Activated CD4-positive, alpha-beta T cell treated with anti-CD3 and anti-CD28 coated beads, Interleukin-2, amount 10 ng/mL, durations not matched to agents 7 days and 5 days (primary cell): ENCODE measurements around the gene GORAB. TPM values are rescaled to one million over a fixed set of nuclear protein-coding genes. Genes with fewer than 3 reads are reported as not detected.
A peak's percentile ranks its signal among the peaks of the same experiment; 100 is the strongest.

ENCODE experiments used
- CTCF ChIA-PET: fragments of 350-600 bp; sonication (Branson Sonifier 250); formaldehyde crosslinking; loops from one replicate; lab custom pipeline; 2021; ENCODE audit warnings: antibody characterized with exemption; lab: Charles Lee
- POLR2A ChIA-PET: fragments of 350-600 bp; sonication (Branson Sonifier 250); formaldehyde crosslinking; loops from one replicate; lab custom pipeline; 2021; ENCODE audit warnings: antibody characterized with exemption; lab: Charles Lee
- DNase-seq: peaks from one replicate; pipeline ENCODE4 v3.0.0-alpha.2; 2020
- H3K27ac Mint-ChIP-seq: one replicate; pipeline ENCODE4 v1.8.0; 2021; ENCODE audit warnings: mild to moderate bottlenecking, moderate library complexity, mixed read lengths
- H3K27me3 Mint-ChIP-seq: one replicate; pipeline ENCODE4 v1.8.0; 2021; ENCODE audit warnings: mixed read lengths
- H3K36me3 Mint-ChIP-seq: one replicate; pipeline ENCODE4 v1.8.0; 2021; ENCODE audit warnings: low read depth, mixed read lengths
- H3K4me1 Mint-ChIP-seq: one replicate; pipeline ENCODE4 v1.8.0; 2021; ENCODE audit warnings: mixed read lengths
- H3K4me3 Mint-ChIP-seq: one replicate; pipeline ENCODE4 v1.8.0; 2021; ENCODE audit warnings: mild to moderate bottlenecking, moderate library complexity, mixed read lengths
- H3K9me3 Mint-ChIP-seq: one replicate; pipeline ENCODE4 v1.8.0; 2021; ENCODE audit warnings: mixed read lengths
- total RNA-seq, 2 experiments: library from RNA; stranded (reverse); gene quantifications; one replicate each; pipeline ENCODE4 v1.2.3, GENCODE V29; 2021

The GORAB gene
- total RNA-seq, 2 experiments from 2014 or later: 12.9 to 13.0 TPM

DNA sequence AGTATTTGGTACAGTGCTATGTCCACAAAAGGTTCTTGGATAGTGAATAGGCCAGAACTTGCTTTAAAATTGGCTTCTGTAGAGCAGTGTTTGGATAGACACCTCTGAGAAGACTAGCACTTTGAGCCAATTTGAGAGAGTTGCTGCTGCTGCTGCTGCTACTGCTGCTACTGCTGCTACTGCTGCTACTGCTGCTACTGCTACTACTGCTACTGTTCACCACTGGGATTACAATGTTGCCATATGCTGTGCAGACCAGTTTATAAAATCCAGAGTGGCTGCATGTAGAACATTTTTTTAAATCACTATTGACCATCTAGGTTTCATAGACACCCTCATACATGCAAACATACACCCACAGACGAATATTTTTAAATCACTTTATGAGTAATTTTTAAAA lies 15.3 kb downstream of the GORAB start:
- H3K4me1 Mint-ChIP-seq: no peaks in the 10 kb centered on the region
- POLR2A ChIA-PET: no interaction called here
- peaks cover 3% of the 10 kb centered on the region for H3K9me3 Mint-ChIP-seq
- no peak for DNase-seq
- peaks cover 63% of the 10 kb centered on the region for H3K36me3 Mint-ChIP-seq
- H3K4me3 Mint-ChIP-seq: no peak overlapping the region
- CTCF ChIA-PET: no interaction called here
- H3K27me3 Mint-ChIP-seq: no peaks in the 10 kb centered on the region
- no peak overlapping the region for H3K27ac Mint-ChIP-seq

DNA sequence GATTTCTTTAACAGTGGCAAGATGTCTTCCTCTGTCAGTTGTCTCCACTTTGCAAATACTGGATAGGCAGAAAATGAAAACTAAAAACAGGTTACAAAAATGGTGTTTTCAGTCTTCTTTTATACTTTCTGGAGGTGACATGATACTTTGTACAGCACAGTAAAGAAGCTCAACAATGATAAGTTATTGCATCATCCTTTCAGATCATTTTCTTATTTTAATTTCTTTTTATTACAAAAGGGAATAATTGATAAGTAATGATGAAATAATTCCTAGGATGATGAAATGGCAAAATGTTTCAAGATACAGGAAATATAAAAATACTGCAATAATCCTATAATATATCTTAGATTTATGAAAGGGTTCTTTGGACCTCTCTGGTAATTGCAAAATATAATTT lies 16.5 kb downstream of the GORAB start:
- Mint-ChIP-seq H3K27ac (no peak overlapping the region), H3K27me3 (no peaks in the 10 kb centered on the region), H3K4me3 (no peak overlapping the region), H3K4me1 (no peaks in the 10 kb centered on the region), H3K36me3 (peaks cover 63% of the 10 kb centered on the region), H3K9me3 (peaks cover 3% of the 10 kb centered on the region)
- POLR2A ChIA-PET: no interaction called here
- DNase-seq: no peak
- CTCF ChIA-PET: no interaction called here

DNA sequence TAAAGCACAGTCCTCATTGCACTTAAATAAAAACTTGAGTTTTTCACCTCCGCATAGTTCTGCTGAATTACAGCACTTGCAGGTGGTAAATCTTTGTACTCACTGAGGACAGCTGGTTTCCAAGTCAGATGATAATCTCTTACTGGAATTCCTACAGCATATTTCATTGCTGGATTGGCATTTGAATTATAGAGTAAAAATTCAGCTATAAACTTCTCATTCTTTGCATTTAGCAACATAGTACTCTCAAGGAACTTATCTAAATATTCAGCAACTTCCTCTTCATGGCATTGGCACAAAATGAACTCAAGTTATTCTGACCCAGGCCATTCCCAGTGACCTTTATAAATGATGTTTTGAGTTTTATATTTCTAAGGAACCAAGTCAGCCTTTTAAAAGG lies 23.4 kb downstream of the GORAB start:
- H3K27ac Mint-ChIP-seq: no peak overlapping the region
- H3K9me3 Mint-ChIP-seq: peaks cover 8% of the 10 kb centered on the region
- H3K4me3 Mint-ChIP-seq: no peak overlapping the region
- DNase-seq: no peak
- no peaks in the 10 kb centered on the region for H3K27me3 Mint-ChIP-seq
- no peaks in the 10 kb centered on the region for H3K4me1 Mint-ChIP-seq
- CTCF ChIA-PET: no interaction called here
- H3K36me3 Mint-ChIP-seq: peaks cover 16% of the 10 kb centered on the region
- POLR2A ChIA-PET: no interaction called here

DNA sequence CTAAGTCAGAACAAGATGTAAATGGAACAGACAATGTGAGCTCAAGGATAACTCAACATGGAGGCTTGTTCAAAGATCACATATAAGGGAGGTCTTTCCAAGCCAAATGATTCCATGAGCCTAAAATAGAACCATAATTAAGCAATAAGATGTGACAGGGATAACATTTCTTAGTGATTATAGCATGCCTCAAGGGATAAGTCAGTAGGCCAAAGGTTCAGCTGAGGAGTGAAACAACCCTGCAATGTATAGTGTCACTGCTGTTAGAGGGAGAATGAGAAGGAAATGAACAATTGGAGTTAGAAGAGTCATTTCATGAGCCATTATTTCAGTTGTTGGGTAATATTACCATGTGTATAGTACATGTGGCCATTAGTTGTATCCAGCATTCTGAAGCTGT lies 25.0 kb downstream of the GORAB start:
- no peak overlapping the region for H3K27ac Mint-ChIP-seq
- POLR2A ChIA-PET: no interaction called here
- no peaks in the 10 kb centered on the region for H3K27me3 Mint-ChIP-seq
- CTCF ChIA-PET: no interaction called here
- peaks cover 8% of the 10 kb centered on the region for H3K9me3 Mint-ChIP-seq
- DNase-seq: no peak
- no peaks in the 10 kb centered on the region for H3K4me1 Mint-ChIP-seq
- H3K36me3 Mint-ChIP-seq: peaks cover 11% of the 10 kb centered on the region
- no peak overlapping the region for H3K4me3 Mint-ChIP-seq

DNA sequence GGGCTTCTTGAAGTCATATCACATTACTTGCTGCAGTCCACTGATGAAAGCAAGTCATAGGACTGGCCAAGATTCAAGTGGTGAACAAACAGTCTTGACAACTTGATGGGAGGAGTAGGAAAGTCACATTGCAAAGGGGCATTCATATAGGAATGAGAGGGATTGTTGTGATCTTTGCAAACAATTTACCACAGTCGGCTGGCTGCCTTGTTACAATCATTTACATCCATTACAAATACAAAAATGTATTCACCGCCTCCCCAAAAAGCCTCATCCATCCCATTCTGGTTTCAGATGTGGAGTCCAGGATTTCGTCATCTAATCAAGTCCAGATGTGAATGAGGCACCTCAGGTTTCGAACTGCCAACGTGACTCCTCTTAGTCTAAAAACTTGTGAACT lies 26.8 kb downstream of the GORAB start:
- Mint-ChIP-seq H3K36me3 (peaks cover 2% of the 10 kb centered on the region), H3K27me3 (no peaks in the 10 kb centered on the region), H3K9me3 (peaks cover 8% of the 10 kb centered on the region), H3K4me1 (peaks cover 15% of the 10 kb centered on the region), H3K4me3 (no peak overlapping the region), H3K27ac (no peak overlapping the region)
- DNase-seq: no peak
- ChIA-PET CTCF (no interaction called here), POLR2A (no interaction called here)

DNA sequence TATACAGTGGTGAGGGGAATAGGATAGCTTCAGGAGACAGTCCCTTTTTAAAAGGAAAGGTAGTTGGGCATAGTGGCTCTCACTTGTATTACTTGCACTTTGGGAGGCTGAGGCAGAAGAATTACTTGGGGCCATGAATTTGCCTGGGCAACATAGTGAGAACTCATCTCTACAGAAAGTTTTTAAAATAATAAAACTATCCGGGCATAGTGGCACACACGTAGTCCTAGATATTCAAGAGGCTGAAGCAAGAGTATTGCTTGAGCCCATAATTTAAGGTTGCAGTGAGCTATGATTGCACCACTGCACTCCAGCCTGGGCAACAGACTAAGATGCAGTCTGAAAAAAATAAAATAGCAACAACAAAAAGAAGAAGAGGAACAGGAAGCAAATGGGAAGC lies 27.2 kb downstream of the GORAB start:
- ChIA-PET POLR2A (no interaction called here), CTCF (no interaction called here)
- no peaks in the 10 kb centered on the region for H3K36me3 Mint-ChIP-seq
- H3K27ac Mint-ChIP-seq: no peak overlapping the region
- H3K9me3 Mint-ChIP-seq: peaks cover 8% of the 10 kb centered on the region
- no peak overlapping the region for H3K4me3 Mint-ChIP-seq
- DNase-seq: no peak
- peaks cover 15% of the 10 kb centered on the region for H3K4me1 Mint-ChIP-seq
- no peaks in the 10 kb centered on the region for H3K27me3 Mint-ChIP-seq

DNA sequence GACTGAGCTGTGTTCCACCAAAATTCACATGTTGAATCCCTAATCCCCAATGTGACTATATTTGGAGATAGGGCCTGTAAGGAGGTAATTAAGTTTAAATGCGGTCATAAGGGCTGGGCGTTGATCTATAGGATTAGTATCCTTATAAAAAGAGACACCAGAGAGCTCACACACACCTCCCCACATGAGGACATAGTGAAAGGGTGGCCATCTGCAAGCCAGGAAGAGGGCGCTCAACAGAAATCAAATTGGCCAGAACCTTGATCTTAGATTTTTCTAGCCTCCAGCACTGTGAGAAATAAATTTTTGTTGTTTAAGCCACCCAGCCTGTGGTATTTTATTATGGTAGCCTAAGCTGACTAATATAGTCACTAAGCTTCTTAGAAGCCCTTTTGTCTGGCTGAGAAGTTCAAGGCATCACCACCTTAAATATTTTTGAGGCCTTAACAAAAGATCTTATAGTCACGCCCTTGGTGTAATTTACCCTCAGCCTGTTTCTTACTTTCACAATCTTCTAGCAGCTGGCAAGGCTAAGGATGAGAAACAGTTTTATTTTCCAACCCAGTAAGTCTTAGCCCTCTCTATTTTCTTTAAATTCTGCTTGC lies 28.8 kb downstream of the GORAB start:
- Mint-ChIP-seq H3K27me3 (no peaks in the 10 kb centered on the region), H3K4me1 (peaks cover 15% of the 10 kb centered on the region), H3K36me3 (no peaks in the 10 kb centered on the region), H3K27ac (no peak overlapping the region), H3K9me3 (peaks cover 8% of the 10 kb centered on the region), H3K4me3 (no peak overlapping the region)
- CTCF ChIA-PET: no interaction called here
- POLR2A ChIA-PET: no interaction called here
- DNase-seq: no peak

DNA sequence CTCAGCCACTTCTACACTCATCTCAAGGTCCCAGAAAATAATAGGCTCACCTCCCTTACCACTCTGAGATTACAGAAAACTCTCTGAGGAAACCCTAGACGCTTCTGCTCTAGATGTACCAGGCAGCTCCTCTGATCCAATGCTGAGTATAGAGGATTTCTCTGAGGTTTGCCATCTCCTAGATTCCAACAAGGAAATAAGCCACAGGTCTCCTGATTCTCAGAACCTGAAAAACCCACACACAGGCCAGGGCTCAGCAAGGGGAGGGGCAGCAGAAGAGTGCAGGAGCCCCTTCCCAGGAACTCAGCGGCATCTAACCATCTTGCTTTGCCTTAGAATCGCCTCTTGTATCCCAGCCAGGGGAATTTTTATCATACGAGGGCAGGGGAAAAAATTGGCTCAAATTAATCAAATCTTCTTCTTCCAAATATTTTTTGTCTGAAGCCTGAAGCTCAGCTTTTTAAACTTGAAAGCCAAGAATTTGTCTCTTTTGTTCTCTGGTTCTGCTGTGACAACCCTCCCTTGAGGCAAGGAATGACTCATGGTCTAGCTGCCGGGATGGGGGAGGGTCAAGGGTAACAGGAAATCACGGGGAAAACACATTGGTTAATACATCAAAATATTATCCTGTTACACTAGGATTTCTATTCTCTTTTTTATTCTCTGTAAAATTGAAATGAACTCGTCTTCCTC lies 30.8 kb downstream of the GORAB start:
- DNase-seq: peak; percentile 28
- CTCF ChIA-PET: interaction anchor here (0.9 to 1.3 kb wide), 2 partner anchors 12 to 23 kb away, joined by 3 read pairs; no protein-coding TSS in a partner anchor
- Mint-ChIP-seq H3K9me3 (peaks cover 8% of the 10 kb centered on the region), H3K27ac (no peak overlapping the region), H3K36me3 (no peaks in the 10 kb centered on the region), H3K27me3 (no peaks in the 10 kb centered on the region), H3K4me3 (no peak overlapping the region), H3K4me1 (peaks cover 15% of the 10 kb centered on the region)
- POLR2A ChIA-PET: no interaction called here

DNA sequence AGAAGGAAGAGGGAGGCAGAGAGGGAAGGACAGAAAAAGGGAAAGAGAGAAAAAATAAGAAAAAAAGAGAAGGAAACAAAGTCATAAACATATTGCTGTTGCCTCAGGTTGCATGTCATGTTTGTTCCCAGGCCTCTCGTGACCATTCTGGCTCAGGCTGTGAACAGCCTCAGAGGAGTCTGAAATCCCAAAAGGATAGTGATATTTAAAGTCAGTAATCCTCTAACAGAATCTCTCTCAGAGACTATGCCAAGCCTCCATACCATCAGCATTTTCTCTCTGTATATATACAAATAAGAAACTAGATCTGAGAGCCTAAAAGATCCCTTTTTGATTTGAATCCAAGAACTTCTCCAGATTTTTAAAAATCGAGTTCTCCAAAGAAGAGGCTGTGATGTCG lies 35.2 kb downstream of the GORAB start:
- no peaks in the 10 kb centered on the region for H3K36me3 Mint-ChIP-seq
- H3K9me3 Mint-ChIP-seq: no peaks in the 10 kb centered on the region

DNA sequence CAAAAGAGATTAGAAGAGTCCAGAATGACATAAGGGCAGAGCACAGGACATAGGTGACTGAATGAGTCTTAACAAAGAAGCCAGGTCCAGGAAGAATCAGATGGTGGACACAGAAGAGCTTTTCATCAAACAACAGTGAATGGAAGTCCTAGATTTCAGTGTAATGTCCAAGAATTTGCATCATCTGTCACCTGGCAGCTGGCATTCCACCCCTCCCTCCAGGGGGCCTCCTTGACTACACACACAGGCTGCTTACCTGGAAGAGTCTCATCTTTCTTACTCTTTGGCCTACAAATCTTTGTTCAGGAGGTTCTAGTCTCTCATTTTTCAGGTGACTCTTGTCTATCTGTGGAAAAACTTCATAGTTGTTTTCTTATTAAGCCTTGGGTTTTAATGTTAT lies 36.2 kb downstream of the GORAB start:
- Mint-ChIP-seq H3K4me1 (peaks cover 4% of the 10 kb centered on the region), H3K9me3 (no peaks in the 10 kb centered on the region), H3K4me3 (no peak overlapping the region), H3K27me3 (peaks cover under 1% of the 10 kb centered on the region), H3K27ac (no peak overlapping the region), H3K36me3 (no peaks in the 10 kb centered on the region)
- no peak for DNase-seq
- ChIA-PET CTCF (no interaction called here), POLR2A (no interaction called here)

More for the DNA sequence above, 35.2 kb downstream of the GORAB start:
- ChIA-PET POLR2A (no interaction called here), CTCF (no interaction called here)
- DNase-seq: no peak
- Mint-ChIP-seq H3K27ac (no peak overlapping the region), H3K4me1 (peaks cover 14% of the 10 kb centered on the region), H3K27me3 (no peaks in the 10 kb centered on the region), H3K4me3 (no peak overlapping the region)

DNA sequence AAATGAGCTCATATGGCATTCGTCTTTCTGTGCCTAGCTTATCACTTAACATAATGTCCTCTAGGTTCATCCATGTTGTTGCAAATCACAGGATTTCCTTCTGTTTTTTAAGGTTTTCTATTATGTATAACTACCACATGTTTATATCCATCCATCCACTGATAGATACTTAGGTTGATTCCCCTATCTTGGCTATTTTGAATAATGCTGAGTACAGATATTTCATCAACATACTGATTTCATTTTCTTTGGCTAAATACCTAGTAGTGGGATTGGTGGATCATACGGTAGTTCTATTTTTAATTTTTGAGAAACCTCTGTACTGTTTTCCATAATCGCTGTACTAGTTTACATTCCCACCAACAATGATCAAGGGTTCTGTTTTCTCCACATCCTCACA lies 45.0 kb downstream of the GORAB start:
- H3K4me1 Mint-ChIP-seq: no peaks in the 10 kb centered on the region
- no peak for DNase-seq
- CTCF ChIA-PET: no interaction called here
- peaks cover 18% of the 10 kb centered on the region for H3K27me3 Mint-ChIP-seq
- no peak overlapping the region for H3K4me3 Mint-ChIP-seq
- POLR2A ChIA-PET: no interaction called here
- peaks cover 3% of the 10 kb centered on the region for H3K9me3 Mint-ChIP-seq
- no peak overlapping the region for H3K27ac Mint-ChIP-seq
- no peaks in the 10 kb centered on the region for H3K36me3 Mint-ChIP-seq

DNA sequence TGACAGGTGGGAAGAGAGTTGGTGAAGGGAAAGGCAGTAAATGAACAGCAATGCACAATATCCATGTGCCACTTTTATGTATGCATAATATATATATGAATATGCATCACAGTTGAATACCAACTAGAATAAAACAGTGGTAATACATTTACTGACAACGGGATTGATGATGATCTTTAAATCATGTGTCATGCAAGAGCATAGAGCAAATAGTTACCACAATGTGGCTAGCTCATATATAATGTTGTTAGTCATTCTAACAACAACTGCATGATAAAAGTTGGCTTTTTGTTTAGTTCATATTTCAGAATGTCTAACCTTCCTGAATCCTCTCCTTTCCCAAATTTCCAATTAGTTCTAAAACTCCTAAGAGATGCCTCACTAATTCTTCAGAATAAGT lies 46.4 kb downstream of the GORAB start:
- ChIA-PET CTCF (no interaction called here), POLR2A (no interaction called here)
- Mint-ChIP-seq H3K27ac (no peak overlapping the region), H3K4me3 (no peak overlapping the region), H3K4me1 (no peaks in the 10 kb centered on the region), H3K9me3 (peaks cover 3% of the 10 kb centered on the region), H3K27me3 (peaks cover 16% of the 10 kb centered on the region), H3K36me3 (no peaks in the 10 kb centered on the region)
- no peak for DNase-seq

DNA sequence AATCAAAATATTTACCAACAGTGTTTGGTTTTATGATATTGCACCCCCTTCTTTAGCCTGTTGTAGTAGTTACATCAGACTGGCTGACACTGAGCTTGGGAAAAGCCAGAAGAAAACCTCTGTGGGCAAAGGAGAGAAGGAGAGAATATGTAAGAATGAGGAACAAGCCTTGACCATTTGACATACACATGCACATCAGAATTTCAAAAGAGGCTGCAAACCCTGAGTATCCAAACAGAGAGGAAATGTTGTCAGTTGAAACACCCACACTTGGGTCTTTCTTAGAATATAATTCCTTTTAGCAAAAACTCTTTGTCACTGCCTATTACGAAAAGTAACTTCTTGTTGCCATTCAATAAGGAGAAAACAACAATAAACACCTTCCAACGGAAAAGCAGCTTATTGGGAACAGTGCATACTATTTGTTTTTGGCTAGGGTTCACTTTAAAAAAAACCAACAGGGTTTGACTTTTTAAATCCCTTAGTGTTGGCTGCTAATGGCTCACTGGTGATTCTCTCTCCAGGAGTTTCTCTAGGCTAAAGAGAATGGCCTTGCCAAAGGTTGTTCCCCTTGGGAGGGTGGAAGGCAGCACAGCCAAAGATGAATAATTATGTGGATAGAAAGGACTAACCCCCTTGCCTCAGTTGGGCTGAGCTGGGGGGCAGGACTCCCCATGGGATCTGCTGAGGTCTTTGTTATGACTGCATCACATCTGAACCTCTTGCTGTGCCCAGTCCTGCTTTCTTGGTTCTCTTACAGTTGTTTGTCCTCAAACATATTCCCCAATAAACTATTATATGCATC lies 48.9 kb downstream of the GORAB start:
- Mint-ChIP-seq H3K27me3 (peaks cover 16% of the 10 kb centered on the region), H3K4me1 (no peaks in the 10 kb centered on the region), H3K27ac (no peak overlapping the region), H3K9me3 (peaks cover 3% of the 10 kb centered on the region), H3K36me3 (no peaks in the 10 kb centered on the region), H3K4me3 (no peak overlapping the region)
- no peak for DNase-seq
- CTCF ChIA-PET: no interaction called here
- POLR2A ChIA-PET: no interaction called here
